Stimulated activated CD4-positive, alpha-beta T cell treated with anti-CD3 and anti-CD28 coated beads, TNF-alpha, amount 100 ng/mL, for 48 hours (primary cell): ENCODE measurements around the gene ZSCAN18.
A peak's percentile ranks its signal among the peaks of the same experiment; 100 is the strongest.
"Not testable (repeated sequence)": the region's sequence is repeated elsewhere in the genome, so short reads cannot be mapped to it uniquely, and the experiment has no call there.

Experiments
- DNase-seq, 3 donors: peaks; one replicate each; pipeline ENCODE4 v3.0.0-alpha.2; 2020; ENCODE audit warnings: low read depth in 3 of 3

Gene ZSCAN18

GRCh38 chr19:58097781-58098681 is at the start of gene ZSCAN18:
ZSCAN18 (minus strand) TSS chr19:58098231; CDS start chr19:58090267, 7,964 bp downstream.
- peak; percentile 85 to 92 (median 86) for DNase-seq

GRCh38 chr19:58147475-58147874 is 49.4 kb upstream of the ZSCAN18 start:
- not testable (repeated sequence) for DNase-seq

- no peak for DNase-seq
Observed at GRCh38 chr19:58145849-58146248, 47.8 kb upstream of the ZSCAN18 start.

GRCh38 chr19:58134244-58134643 is 36.2 kb upstream of the ZSCAN18 start:
- DNase-seq, result no peak

GRCh38 chr19:58129284-58129683 is 31.3 kb upstream of the ZSCAN18 start:
- no peak for DNase-seq

- DNase-seq, result no peak
Observed at GRCh38 chr19:58128041-58128685, 30.1 kb upstream of the ZSCAN18 start.

GRCh38 chr19:58123354-58123753 is 25.3 kb upstream of the ZSCAN18 start:
- no peak for DNase-seq

- DNase-seq, result no peak
Observed at GRCh38 chr19:58118979-58119733, 21.1 kb upstream of the ZSCAN18 start.

GRCh38 chr19:58117841-58118575 is 20.0 kb upstream of the ZSCAN18 start:
- no peak for DNase-seq

- DNase-seq, result no peak
Observed at GRCh38 chr19:58108546-58108817, 10.5 kb upstream of the ZSCAN18 start.

- no peak for DNase-seq
Observed at GRCh38 chr19:58107778-58108545, 9.9 kb upstream of the ZSCAN18 start.

GRCh38 chr19:58098682-58098998 is 609 bp upstream of the ZSCAN18 start:
- no peak for DNase-seq

GRCh38 chr19:58097349-58097748 is 682 bp downstream of the ZSCAN18 start:
- no peak for DNase-seq

GRCh38 chr19:58096884-58097283 is 1.1 kb downstream of the ZSCAN18 start:
- DNase-seq, result no peak

- DNase-seq, result no peak
Observed at GRCh38 chr19:58095328-58095727, 2.7 kb downstream of the ZSCAN18 start.

- DNase-seq, result no peak
Observed at GRCh38 chr19:58093071-58093470, 5.0 kb downstream of the ZSCAN18 start.

- DNase-seq, result no peak
Observed at GRCh38 chr19:58091251-58091995, 6.6 kb downstream of the ZSCAN18 start.

- DNase-seq, result no peak
Observed at GRCh38 chr19:58089846-58090245, 8.2 kb downstream of the ZSCAN18 start.

- no peak for DNase-seq
Observed at GRCh38 chr19:58088521-58089052, 9.4 kb downstream of the ZSCAN18 start.
